Adipose tissue (tissue), 3 donors: Measurements from ENCODE around the gene ZAP70. TPM values are rescaled to one million over a fixed set of nuclear protein-coding genes. Genes with fewer than 3 reads are reported as not detected.

Experiments
- H3K27ac ChIP-seq: one replicate; pipeline ENCODE4 v1.5.1; 2013; ENCODE audit warnings: low read depth, low read length
- WGBS, 3 donors: extraction: QIAGEN DNeasy Blood & Tissue Kit; methylation state at CpG; one replicate each; pipeline ENCODE4 v1.1.7; 2013; 5-methylcytosine and 5-hydroxymethylcytosine counted together
- polyA plus RNA-seq, 3 donors: library from polyadenylated mRNA; stranded (reverse); fragments of 200-250 nt; gene quantifications; one replicate each; pipeline ENCODE4 v1.2.3, GENCODE V29; 2013
- donor health status: healthy with polysubstance abuse.
- donor health status: Bipolar disorder and iron deficiency.
- donor health status: healthy.

Gene ZAP70
- polyA plus RNA-seq, 3 donors: 0.56 to 4.1 (median 3.0) TPM

- WGBS, 3 donors: 79 to 89% (median 86%) methylated on average over 23 of the region's 23 CpGs
- H3K27ac ChIP-seq: no peak overlapping the region
Observed at GRCh38 chr2:97739020-97739892, 25.9 kb downstream of the ZAP70 start.

- 79 to 90% (median 85%) methylated on average over 5 of the region's 5 CpGs for WGBS, 3 donors
- H3K27ac ChIP-seq: no peak overlapping the region
Observed at GRCh38 chr2:97739893-97740245, 26.5 kb downstream of the ZAP70 start.

- no peak overlapping the region for H3K27ac ChIP-seq
- 20 to 34% (median 32%) methylated on average over 19 of the region's 19 CpGs for WGBS, 3 donors
Observed at GRCh38 chr2:97740590-97741182, 27.3 kb downstream of the ZAP70 start.

DNA sequence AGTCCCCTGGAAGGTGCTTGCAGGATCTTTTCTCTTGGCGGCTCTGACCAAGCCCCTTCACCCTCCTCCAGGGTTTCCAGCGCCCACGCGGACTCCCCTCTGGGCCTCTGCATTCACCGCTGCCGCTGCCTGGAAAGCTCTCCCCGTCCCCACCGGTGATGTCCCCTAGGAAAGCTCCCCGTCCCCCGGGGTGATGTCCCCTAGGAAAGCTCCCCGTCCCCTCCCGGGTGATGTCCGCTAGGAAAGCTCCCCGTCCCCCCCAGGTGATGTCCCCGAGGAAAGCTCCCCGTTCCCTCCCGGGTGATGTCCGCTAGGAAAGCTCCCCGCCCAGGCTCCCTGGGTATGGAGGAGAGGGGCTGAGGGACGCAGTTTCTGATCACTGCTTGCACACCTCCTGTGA is 27.9 kb downstream of the ZAP70 start:
- no peak overlapping the region for H3K27ac ChIP-seq
- 86 to 92% (median 90%) methylated on average over 18 to 20 of the region's 20 CpGs for WGBS, 3 donors

DNA sequence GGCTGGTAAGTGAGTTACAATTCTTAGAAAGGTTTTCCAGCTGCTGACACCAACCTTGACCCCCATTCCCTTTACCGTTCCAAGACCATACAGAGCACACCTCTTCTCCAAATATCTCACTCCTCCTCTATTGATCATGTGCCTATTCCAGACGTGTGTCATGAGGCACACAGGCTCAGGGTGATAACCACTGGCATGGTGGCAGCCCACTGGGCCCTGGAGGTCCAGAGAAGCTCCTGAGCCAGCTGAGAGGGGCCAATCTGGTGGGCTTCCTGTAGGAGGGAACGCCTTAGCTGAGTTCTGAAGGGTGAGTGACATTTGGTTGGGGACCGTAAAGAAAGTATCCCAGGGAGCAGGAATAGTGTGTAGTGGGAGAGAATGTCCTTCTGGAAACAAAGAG is 28.3 kb downstream of the ZAP70 start:
- WGBS, 3 donors: 72 to 76% (median 74%) methylated on average over 4 of the region's 4 CpGs
- no peak overlapping the region for H3K27ac ChIP-seq

- WGBS, 3 donors: 59 to 84% (median 65%) methylated on average over 4 of the region's 4 CpGs
- H3K27ac ChIP-seq: no peak overlapping the region
Observed at GRCh38 chr2:97742381-97742847, 29.0 kb downstream of the ZAP70 start.

GRCh38 chr2:97743913-97744312 is 30.5 kb downstream of the ZAP70 start:
- WGBS, 3 donors: 95 to 98% (median 97%) methylated on average over 6 of the region's 6 CpGs

GRCh38 chr2:97745474-97746174 is 32.2 kb downstream of the ZAP70 start:
- no peak overlapping the region for H3K27ac ChIP-seq
- 55 to 64% (median 56%) methylated on average over 10 of the region's 10 CpGs for WGBS, 3 donors

More at GRCh38 chr2:97743913-97744312, 30.5 kb downstream of the ZAP70 start:
- H3K27ac ChIP-seq: no peak overlapping the region

DNA sequence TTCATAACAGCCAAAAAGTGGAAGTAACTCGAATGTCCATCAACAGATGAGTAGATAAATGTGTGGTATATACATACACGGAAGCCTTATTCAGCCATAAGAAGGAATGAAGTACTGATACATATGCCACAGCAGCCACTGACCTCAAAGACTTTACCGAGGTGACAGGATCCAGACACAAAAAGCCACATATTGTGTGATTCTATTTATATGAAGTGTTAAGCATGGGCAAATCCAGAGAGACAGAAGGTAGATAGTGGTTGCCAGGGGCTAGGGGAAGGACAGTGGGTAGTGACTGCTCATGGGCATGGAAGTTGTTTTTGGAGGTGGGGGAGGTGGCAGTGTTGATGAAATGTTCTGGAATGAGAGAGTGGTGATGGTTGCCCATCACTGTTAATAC is 33.9 kb downstream of the ZAP70 start:
- 71 to 80% (median 79%) methylated on average over 3 of the region's 3 CpGs for WGBS, 3 donors
- no peak overlapping the region for H3K27ac ChIP-seq

DNA sequence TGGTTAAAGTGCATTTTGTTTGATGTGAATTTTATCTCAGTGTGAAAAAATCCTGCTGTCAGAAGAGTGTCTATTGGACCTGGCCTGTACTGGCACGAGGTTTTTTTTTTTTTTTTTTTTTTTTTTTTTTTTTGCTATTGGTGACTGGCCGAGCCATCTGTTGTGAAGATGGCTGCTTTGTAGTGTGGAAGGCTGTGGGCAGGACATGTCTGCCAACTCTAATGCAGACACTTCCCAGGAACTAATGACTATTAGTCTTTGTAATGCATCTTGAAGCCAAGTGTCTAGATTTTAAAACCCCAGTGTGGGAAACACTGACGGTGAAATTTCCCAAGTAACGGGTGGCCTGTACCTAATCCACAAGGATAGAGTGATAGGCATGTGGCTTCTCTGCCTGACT is 34.3 kb downstream of the ZAP70 start:
- no peak overlapping the region for H3K27ac ChIP-seq
- 80 to 85% (median 85%) methylated on average over 4 of the region's 4 CpGs for WGBS, 3 donors

DNA sequence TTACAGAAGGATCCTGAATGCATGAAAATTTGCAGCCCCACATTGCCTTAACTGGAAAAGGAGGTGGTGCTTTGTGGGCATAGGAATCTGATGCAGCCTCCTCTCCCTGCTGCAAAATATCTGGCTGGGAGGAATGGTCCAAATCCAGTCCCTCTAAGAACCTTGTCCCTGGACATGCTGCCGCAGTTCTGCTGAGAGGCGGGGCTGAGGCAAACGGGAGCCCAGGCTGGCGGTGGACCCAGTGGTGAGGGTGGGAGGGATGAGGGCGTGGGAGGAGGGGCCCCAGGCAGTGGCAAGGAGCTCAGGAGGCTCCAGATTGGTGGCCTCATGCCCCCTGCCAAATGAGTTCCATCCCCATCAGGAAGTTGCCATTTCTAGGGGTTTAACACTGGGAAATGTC is 36.2 kb downstream of the ZAP70 start:
- 73 to 83% (median 75%) methylated on average over 5 of the region's 5 CpGs for WGBS, 3 donors
- H3K27ac ChIP-seq: no peak overlapping the region

DNA sequence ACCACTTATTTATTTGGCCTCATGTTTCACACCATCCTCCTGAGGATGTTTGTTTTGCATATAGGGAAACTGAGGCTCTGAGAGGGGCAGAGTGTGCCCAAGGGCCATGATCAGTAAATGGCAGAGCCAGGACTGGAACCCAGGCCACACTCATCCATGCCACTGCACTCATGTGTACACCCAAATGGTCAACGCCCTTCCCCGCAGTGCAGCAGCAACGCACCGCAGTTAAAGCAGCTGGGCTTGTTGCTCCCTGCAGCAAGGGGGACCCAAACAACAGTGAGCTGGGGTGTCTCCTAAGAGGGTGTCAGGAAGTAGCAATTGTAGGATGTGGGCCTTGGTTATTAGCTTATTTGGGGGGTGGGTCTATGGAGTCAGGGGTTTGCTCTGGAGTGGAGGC is 36.6 kb downstream of the ZAP70 start:
- no peak overlapping the region for H3K27ac ChIP-seq
- WGBS, 3 donors: 97 to 100% (median 100%) methylated on average over 4 of the region's 4 CpGs

- H3K27ac ChIP-seq: no peak overlapping the region
- 51 to 72% (median 52%) methylated on average over 3 of the region's 3 CpGs for WGBS, 3 donors
Observed at GRCh38 chr2:97751752-97752151, 38.4 kb downstream of the ZAP70 start.

- H3K27ac ChIP-seq: no peak overlapping the region
- WGBS, 3 donors: 90 to 92% (median 91%) methylated on average over 3 of the region's 3 CpGs
Observed at GRCh38 chr2:97752342-97753334, 39.3 kb downstream of the ZAP70 start.

- H3K27ac ChIP-seq: no peak overlapping the region
- WGBS, 3 donors: 77 to 94% (median 78%) methylated on average over 12 of the region's 12 CpGs
Observed at GRCh38 chr2:97754690-97755346, 41.4 kb downstream of the ZAP70 start.

DNA sequence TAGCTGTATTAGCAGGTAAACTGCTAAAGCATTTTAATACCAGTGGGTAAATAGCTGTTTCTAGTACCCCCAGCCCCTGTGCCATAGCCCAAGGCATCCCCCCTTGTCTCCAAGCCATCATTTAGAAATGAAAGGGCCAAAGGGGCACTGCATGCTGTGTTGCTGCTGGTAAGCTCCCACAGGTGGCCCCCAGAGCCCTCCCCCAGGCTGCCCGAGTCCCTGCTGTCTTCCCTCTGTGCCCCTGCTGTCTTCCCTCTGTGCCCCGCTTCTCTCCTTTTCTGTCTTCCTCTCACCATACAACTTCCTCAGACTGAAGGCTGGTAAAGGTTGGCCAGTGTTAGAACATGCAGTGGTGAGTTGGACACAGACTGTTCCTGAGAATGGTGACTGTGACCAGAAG is 42.1 kb downstream of the ZAP70 start:
- H3K27ac ChIP-seq: no peak overlapping the region
- 92 to 100% (median 94%) methylated on average over 2 of the region's 2 CpGs for WGBS, 3 donors

DNA sequence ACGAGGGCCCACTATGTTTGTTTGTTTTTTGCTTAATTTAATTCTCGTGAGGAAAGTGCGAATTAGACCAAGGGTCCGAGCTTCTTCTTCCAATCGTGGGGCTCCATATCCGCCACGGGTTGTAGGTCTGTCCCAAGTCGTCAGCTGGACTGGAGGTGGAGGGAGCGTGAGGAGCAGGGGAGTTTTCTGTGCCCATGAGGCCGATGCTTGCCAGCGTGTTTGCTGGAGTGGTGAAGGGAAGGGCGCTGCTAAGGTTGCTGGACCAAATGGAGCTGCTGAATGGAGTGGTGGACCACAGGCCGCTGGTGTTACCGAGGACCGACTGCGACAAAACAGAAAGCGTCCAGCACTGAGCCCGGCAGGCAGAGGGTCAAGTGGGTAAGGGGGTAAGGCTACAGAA is 43.7 kb downstream of the ZAP70 start:
- 89 to 98% (median 96%) methylated on average over 18 of the region's 18 CpGs for WGBS, 3 donors
- no peak overlapping the region for H3K27ac ChIP-seq
